ENCODE data around the gene GFER. TPM values are rescaled to one million over a fixed set of nuclear protein-coding genes. Genes with fewer than 3 reads are reported as not detected.

The GFER gene
- total and polyA plus RNA-seq, 9 of the 15 experiments (the other 6 are each of a cell fraction or from before 2014, with no cell fraction given), result 4.3 to 53.7 (median 19.8) TPM

DNA sequence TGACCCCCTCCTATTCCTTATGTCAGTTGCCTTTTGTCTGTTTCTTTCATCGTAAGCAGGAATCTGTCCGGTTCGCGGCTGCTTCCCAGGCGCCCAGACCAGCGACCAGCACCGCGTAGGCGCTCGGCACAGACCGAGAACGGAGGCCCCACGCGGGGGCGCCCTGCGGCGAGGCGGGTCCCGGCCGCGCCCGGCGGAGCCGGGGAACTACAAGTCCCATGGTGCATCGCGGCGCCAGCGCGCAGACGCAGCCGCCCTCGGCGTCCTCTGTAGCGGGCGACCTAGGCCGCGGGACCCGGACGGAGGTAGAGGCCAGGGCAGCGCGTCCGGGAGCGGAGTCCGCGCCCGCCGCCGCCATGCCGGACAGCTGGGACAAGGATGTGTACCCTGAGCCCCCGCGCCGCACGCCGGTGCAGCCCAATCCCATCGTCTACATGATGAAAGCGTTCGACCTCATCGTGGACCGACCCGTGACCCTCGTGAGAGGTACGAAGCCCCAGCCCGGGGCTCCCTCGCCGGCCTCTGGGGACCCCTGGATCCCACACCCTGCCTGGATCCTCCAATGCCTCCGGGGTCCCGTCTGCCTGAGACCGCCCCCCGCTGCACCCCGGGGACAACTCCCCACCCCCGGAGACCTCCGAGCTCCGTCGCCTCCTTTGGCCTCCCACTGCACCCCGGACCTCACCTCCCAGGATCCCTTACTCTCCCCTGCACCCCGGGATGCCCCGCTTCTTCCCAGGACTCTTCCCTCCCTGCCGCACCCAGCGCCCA, 24.5 kb upstream of the GFER start, which contains the start of gene NDUFB10:
NDUFB10 (plus strand) TSS at position 270 of the 771 bp plus-strand sequence; CDS start at position 357, 87 bp downstream.
- Histone ChIP-seq H4K20me1 (replicated peaks; ENCODE audit: control insufficient read depth, insufficient read depth, low read length) (peaks cover 35% of the 10 kb centered on the region), H3K9ac (ENCODE audit: insufficient read depth in 1 of 2, low read depth in 2 of 2, low read length in 2 of 2) (peak within 1 kb of the TSS; percentile 75 to 94), H3K27me3 (ENCODE audit: control insufficient read depth in 2 of 2, insufficient read depth in 2 of 2, low read length in 2 of 2) (no peaks in the 10 kb centered on the region), H3K27ac (ENCODE audit: extremely low read depth, low read depth, low read length) (peak within 1 kb of the TSS; percentile 83), H3K4me2 (ENCODE audit: insufficient read depth, low read length) (peak within 1 kb of the TSS; percentile 100), H3K9me1 (ENCODE audit: control insufficient read depth, insufficient read depth, low read length) (no peaks in the 10 kb centered on the region), H3K9me3 (replicated peaks; ENCODE audit: control insufficient read depth, insufficient read depth, low read depth, low read length) (no peaks in the 10 kb centered on the region), H3K36me3 (ENCODE audit: control insufficient read depth, insufficient read depth, low read length) (peaks cover 38% of the 10 kb centered on the region), H3K4me3 (peak within 1 kb of the TSS; percentile 65), H3K4me1 (replicated peaks in 1 of 2; ENCODE audit: control insufficient read depth in 2 of 2, insufficient read depth in 2 of 2, low read length in 2 of 2) (peaks cover 8 to 46% of the 10 kb centered on the region in 2 experiments; a peak in 4 of 5 replicates), H2AFZ (ENCODE audit: low read depth, low read length) (peak within 1 kb of the TSS; percentile 96), H3K79me2 (ENCODE audit: control insufficient read depth, insufficient read depth, low read length) (peaks cover 52% of the 10 kb centered on the region)
- peak; percentile 78 for ATAC-seq
- no TSS peak for BruUV-seq (replicated peaks)
- ChIA-PET POLR2A (interaction anchor here (1.2 to 3.0 kb wide), 2 partner anchors 9 to 12 kb away, joined by 5 to 13 read pairs; partner anchors contain the start of gene TBL3), CTCF (ENCODE audit: low intra/inter-chr PET ratio) (interaction anchor here (0.6 kb wide), 1 partner anchor 98 kb away, joined by 3 read pairs; no protein-coding TSS in a partner anchor)
- DNase-seq (ENCODE audit: extremely low read depth in 1 of 4, low spot score in 3 of 4), result peak; percentile 87 to 97 (median 90)
- intact Hi-C loops (cut with micrococcal nuclease) (no loop called here), in situ Hi-C loops (cut with MboI) (no loop called here)
- under 1% methylated on average over 62 of the region's 79 CpGs for WGBS (ENCODE audit: insufficient coverage, low coverage, missing lambda C conversion rate)
- peak; percentile 81 for FAIRE-seq
- TF ChIP-seq FUS (optimal IDR thresholded peaks at IDR 0.05; ENCODE audit: low read depth, low read length), result peak; percentile 59
- peak; percentile 55 for TF ChIP-seq SMC3 (conservative IDR thresholded peaks at IDR 0.05; ENCODE audit: insufficient read depth, low read depth, low read length)
- TF ChIP-seq, protein P1, sequence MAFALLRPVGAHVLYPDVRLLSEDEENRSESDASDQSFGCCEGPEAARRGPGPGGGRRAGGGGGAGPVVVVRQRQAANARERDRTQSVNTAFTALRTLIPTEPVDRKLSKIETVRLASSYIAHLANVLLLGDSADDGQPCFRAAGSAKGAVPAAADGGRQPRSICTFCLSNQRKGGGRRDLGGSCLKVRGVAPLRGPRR (CRISPR knock-in tag; IDR thresholded peaks at IDR 0.05), result no peak
- TF ChIP-seq ZNF143 (CRISPR knock-in tag; IDR thresholded peaks at IDR 0.05), result peak; percentile 97
- TF ChIP-seq POU5F1 (IDR thresholded peaks at IDR 0.05; ENCODE audit: borderline replicate concordance, low read depth, low read length, partially characterized antibody), result peak; percentile 77
- 0 out of 2 replicates have a peak, but pooled peaks have one; percentile 18 for TF ChIP-seq FOXJ2 (tag; IDR thresholded peaks at IDR 0.05)
- TF ChIP-seq PHF8 (IDR thresholded peaks at IDR 0.05; ENCODE audit: borderline replicate concordance, low read length), result peak; percentile 97; the same call in 1 of the 2 replicates
- TF ChIP-seq, protein P2, sequence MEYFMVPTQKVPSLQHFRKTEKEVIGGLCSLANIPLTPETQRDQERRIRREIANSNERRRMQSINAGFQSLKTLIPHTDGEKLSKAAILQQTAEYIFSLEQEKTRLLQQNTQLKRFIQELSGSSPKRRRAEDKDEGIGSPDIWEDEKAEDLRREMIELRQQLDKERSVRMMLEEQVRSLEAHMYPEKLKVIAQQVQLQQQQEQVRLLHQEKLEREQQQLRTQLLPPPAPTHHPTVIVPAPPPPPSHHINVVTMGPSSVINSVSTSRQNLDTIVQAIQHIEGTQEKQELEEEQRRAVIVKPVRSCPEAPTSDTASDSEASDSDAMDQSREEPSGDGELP (CRISPR knock-in tag; IDR thresholded peaks at IDR 0.05; ENCODE audit: borderline replicate concordance), result peak; percentile 92
- TF ChIP-seq ZSCAN32 (CRISPR knock-in tag; IDR thresholded peaks at IDR 0.05), result 0 out of 2 replicates have a peak, but pooled peaks have one; percentile 9
- TF ChIP-seq TEAD1 (CRISPR knock-in tag; IDR thresholded peaks at IDR 0.05), result peak in 1 of 2 experiments; percentile 63; a peak in 1 of 4 replicates
- TF ChIP-seq MTA3 (IDR thresholded peaks at IDR 0.05; ENCODE audit: borderline replicate concordance), result 0 out of 2 replicates have a peak, but pooled peaks have one; percentile 61
- TF ChIP-seq, protein P3, sequence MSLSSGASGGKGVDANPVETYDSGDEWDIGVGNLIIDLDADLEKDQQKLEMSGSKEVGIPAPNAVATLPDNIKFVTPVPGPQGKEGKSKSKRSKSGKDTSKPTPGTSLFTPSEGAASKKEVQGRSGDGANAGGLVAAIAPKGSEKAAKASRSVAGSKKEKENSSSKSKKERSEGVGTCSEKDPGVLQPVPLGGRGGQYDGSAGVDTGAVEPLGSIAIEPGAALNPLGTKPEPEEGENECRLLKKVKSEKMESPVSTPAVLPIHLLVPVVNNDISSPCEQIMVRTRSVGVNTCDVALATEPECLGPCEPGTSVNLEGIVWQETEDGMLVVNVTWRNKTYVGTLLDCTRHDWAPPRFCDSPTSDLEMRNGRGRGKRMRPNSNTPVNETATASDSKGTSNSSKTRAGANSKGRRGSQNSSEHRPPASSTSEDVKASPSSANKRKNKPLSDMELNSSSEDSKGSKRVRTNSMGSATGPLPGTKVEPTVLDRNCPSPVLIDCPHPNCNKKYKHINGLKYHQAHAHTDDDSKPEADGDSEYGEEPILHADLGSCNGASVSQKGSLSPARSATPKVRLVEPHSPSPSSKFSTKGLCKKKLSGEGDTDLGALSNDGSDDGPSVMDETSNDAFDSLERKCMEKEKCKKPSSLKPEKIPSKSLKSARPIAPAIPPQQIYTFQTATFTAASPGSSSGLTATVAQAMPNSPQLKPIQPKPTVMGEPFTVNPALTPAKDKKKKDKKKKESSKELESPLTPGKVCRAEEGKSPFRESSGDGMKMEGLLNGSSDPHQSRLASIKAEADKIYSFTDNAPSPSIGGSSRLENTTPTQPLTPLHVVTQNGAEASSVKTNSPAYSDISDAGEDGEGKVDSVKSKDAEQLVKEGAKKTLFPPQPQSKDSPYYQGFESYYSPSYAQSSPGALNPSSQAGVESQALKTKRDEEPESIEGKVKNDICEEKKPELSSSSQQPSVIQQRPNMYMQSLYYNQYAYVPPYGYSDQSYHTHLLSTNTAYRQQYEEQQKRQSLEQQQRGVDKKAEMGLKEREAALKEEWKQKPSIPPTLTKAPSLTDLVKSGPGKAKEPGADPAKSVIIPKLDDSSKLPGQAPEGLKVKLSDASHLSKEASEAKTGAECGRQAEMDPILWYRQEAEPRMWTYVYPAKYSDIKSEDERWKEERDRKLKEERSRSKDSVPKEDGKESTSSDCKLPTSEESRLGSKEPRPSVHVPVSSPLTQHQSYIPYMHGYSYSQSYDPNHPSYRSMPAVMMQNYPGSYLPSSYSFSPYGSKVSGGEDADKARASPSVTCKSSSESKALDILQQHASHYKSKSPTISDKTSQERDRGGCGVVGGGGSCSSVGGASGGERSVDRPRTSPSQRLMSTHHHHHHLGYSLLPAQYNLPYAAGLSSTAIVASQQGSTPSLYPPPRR (CRISPR knock-in tag; IDR thresholded peaks at IDR 0.05; ENCODE audit: borderline replicate concordance), result peak; percentile 48; the same call in 1 of the 2 replicates
- peak; percentile 15 for TF ChIP-seq DACH1 (IDR thresholded peaks at IDR 0.05; ENCODE audit: partially characterized antibody)
